Activated CD4-positive, alpha-beta memory T cell treated with anti-CD3 and anti-CD28 coated beads, Interleukin-2, amount 10 ng/mL, durations not matched to agents 7 days and 5 days (primary cell): Measurements from ENCODE around the gene ACBD6. TPM values are rescaled to one million over a fixed set of nuclear protein-coding genes. Genes with fewer than 3 reads are reported as not detected.
A peak's percentile ranks its signal among the peaks of the same experiment; 100 is the strongest.
"Not testable (repeated sequence)": the region's sequence is repeated elsewhere in the genome, so short reads cannot be mapped to it uniquely, and the experiment has no call there.

Experiments
- CTCF ChIA-PET: fragments of 350-600 bp; sonication (Branson Sonifier 250); formaldehyde crosslinking; loops from one replicate; lab custom pipeline; 2021; ENCODE audit warnings: antibody characterized with exemption, inconsistent platforms; lab: Charles Lee
- POLR2A ChIA-PET: fragments of 350-600 bp; sonication (Branson Sonifier 250); formaldehyde crosslinking; loops from one replicate; lab custom pipeline; 2021; ENCODE audit warnings: antibody characterized with exemption; lab: Charles Lee
- DNase-seq: peaks from one replicate; pipeline ENCODE4 v3.0.0-alpha.2; 2020
- H3K27ac Mint-ChIP-seq: one replicate; pipeline ENCODE4 v1.8.0; 2021; ENCODE audit warnings: mild to moderate bottlenecking, mixed read lengths
- H3K27me3 Mint-ChIP-seq: one replicate; pipeline ENCODE4 v1.8.0; 2021; ENCODE audit warnings: mixed read lengths
- H3K36me3 Mint-ChIP-seq: one replicate; pipeline ENCODE4 v1.8.0; 2021; ENCODE audit warnings: low read depth, mixed read lengths
- H3K4me1 Mint-ChIP-seq: one replicate; pipeline ENCODE4 v1.8.0; 2021; ENCODE audit warnings: mixed read lengths
- H3K4me3 Mint-ChIP-seq: one replicate; pipeline ENCODE4 v1.8.0; 2021; ENCODE audit warnings: mild to moderate bottlenecking, mixed read lengths
- H3K9me3 Mint-ChIP-seq: one replicate; pipeline ENCODE4 v1.8.0; 2021; ENCODE audit warnings: mixed read lengths
- total RNA-seq, 2 experiments: library from RNA; stranded (reverse); gene quantifications; one replicate each; pipeline ENCODE4 v1.2.3, GENCODE V29; 2021

ACBD6 gene
- 10 to 100 TPM; 27.5 to 33.2 TPM for total RNA-seq

GRCh38 chr1:180502361-180503279 is at the start of gene ACBD6:
TSS of gene ACBD6 (minus strand) at chr1:180502577. CDS start at chr1:180502266, 311 bp downstream.
- ChIA-PET CTCF (interaction anchor here (0.6 to 2.6 kb wide), 12 partner anchors 11 to 661 kb away, joined by 3 to 14 read pairs (median 4); partner anchors contain the start of gene MR1), POLR2A (interaction anchor here (0.6 to 2.8 kb wide), 25 partner anchors 9 to 895 kb away, joined by 3 to 15 read pairs (median 4); partner anchors contain the start of genes IER5, QSOX1, STX6 and TOR1AIP1)
- H3K9me3 Mint-ChIP-seq = no peaks in the 10 kb centered on the region
- peak within 1 kb of the TSS; percentile 94 for H3K4me3 Mint-ChIP-seq
- H3K36me3 Mint-ChIP-seq = peaks cover 15% of the 10 kb centered on the region
- H3K4me1 Mint-ChIP-seq = peaks cover 35% of the 10 kb centered on the region
- peak; percentile 89 for DNase-seq
- H3K27me3 Mint-ChIP-seq = peaks cover 4% of the 10 kb centered on the region
- H3K27ac Mint-ChIP-seq = peak within 1 kb of the TSS; percentile 94

GRCh38 chr1:180551997-180552396 is 49.6 kb upstream of the ACBD6 start:
- no peak for DNase-seq
- H3K9me3 Mint-ChIP-seq = no peaks in the 10 kb centered on the region
- H3K27me3 Mint-ChIP-seq = peaks cover 3% of the 10 kb centered on the region
- CTCF ChIA-PET = interaction anchor here (0.6 kb wide), 1 partner anchor 10 kb away, joined by 4 read pairs; no protein-coding TSS in a partner anchor
- H3K4me3 Mint-ChIP-seq = no peak overlapping the region
- H3K4me1 Mint-ChIP-seq = no peaks in the 10 kb centered on the region
- no peaks in the 10 kb centered on the region for H3K36me3 Mint-ChIP-seq
- POLR2A ChIA-PET = no interaction called here
- no peak overlapping the region for H3K27ac Mint-ChIP-seq

GRCh38 chr1:180550241-180550640 is 47.9 kb upstream of the ACBD6 start:
- ChIA-PET POLR2A (no interaction called here), CTCF (interaction anchor here (0.7 kb wide), 1 partner anchor 862 kb away, joined by 3 read pairs; no protein-coding TSS in a partner anchor)
- Mint-ChIP-seq H3K27ac (no peak overlapping the region), H3K4me3 (no peak overlapping the region), H3K36me3 (no peaks in the 10 kb centered on the region), H3K4me1 (no peaks in the 10 kb centered on the region), H3K9me3 (no peaks in the 10 kb centered on the region), H3K27me3 (no peaks in the 10 kb centered on the region)
- no peak for DNase-seq

GRCh38 chr1:180549770-180550169 is 47.4 kb upstream of the ACBD6 start:
- H3K4me1 Mint-ChIP-seq, H3K27ac Mint-ChIP-seq, POLR2A ChIA-PET, H3K9me3 Mint-ChIP-seq, H3K36me3 Mint-ChIP-seq, H3K4me3 Mint-ChIP-seq, H3K27me3 Mint-ChIP-seq, DNase-seq: not testable (repeated sequence)
- CTCF ChIA-PET = interaction anchor here (1.1 kb wide), 1 partner anchor 315 kb away, joined by 3 read pairs; no protein-coding TSS in a partner anchor

GRCh38 chr1:180548686-180549317 is 46.4 kb upstream of the ACBD6 start:
- Mint-ChIP-seq H3K27me3 (no peaks in the 10 kb centered on the region), H3K27ac (no peak overlapping the region), H3K4me3 (no peak overlapping the region), H3K9me3 (no peaks in the 10 kb centered on the region), H3K36me3 (no peaks in the 10 kb centered on the region), H3K4me1 (no peaks in the 10 kb centered on the region)
- ChIA-PET POLR2A (no interaction called here), CTCF (interaction anchor here (1.1 kb wide), 1 partner anchor 316 kb away, joined by 3 read pairs; no protein-coding TSS in a partner anchor)
- DNase-seq = no peak

- no peaks in the 10 kb centered on the region for H3K36me3 Mint-ChIP-seq
- H3K9me3 Mint-ChIP-seq = no peaks in the 10 kb centered on the region
- H3K27me3 Mint-ChIP-seq = no peaks in the 10 kb centered on the region
- ChIA-PET CTCF (interaction anchor here (1.4 kb wide), 1 partner anchor 316 kb away, joined by 3 read pairs; no protein-coding TSS in a partner anchor), POLR2A (no interaction called here)
- no peak for DNase-seq
- no peak overlapping the region for H3K27ac Mint-ChIP-seq
- H3K4me1 Mint-ChIP-seq = no peaks in the 10 kb centered on the region
- H3K4me3 Mint-ChIP-seq = no peak overlapping the region
These were observed 43.6 kb upstream of the ACBD6 start for GRCh38 chr1:180545991-180546390.

GRCh38 chr1:180544050-180544449 is 41.7 kb upstream of the ACBD6 start:
- Mint-ChIP-seq H3K4me1 (no peaks in the 10 kb centered on the region), H3K9me3 (no peaks in the 10 kb centered on the region), H3K27ac (no peak overlapping the region), H3K36me3 (no peaks in the 10 kb centered on the region), H3K27me3 (no peaks in the 10 kb centered on the region), H3K4me3 (no peak overlapping the region)
- no peak for DNase-seq
- CTCF ChIA-PET = interaction anchor here (1.3 kb wide), 1 partner anchor 318 kb away, joined by 4 read pairs; no protein-coding TSS in a partner anchor
- POLR2A ChIA-PET = no interaction called here

GRCh38 chr1:180542838-180543145 is 40.4 kb upstream of the ACBD6 start:
- Mint-ChIP-seq H3K4me3 (no peak overlapping the region), H3K9me3 (no peaks in the 10 kb centered on the region)

GRCh38 chr1:180542113-180542837 is 39.9 kb upstream of the ACBD6 start:
- H3K4me3 Mint-ChIP-seq = no peak overlapping the region
- H3K27ac Mint-ChIP-seq = no peak overlapping the region
- no peaks in the 10 kb centered on the region for H3K36me3 Mint-ChIP-seq
- H3K9me3 Mint-ChIP-seq = no peaks in the 10 kb centered on the region
- POLR2A ChIA-PET = no interaction called here
- no peak for DNase-seq
- no peaks in the 10 kb centered on the region for H3K4me1 Mint-ChIP-seq
- CTCF ChIA-PET = no interaction called here
- H3K27me3 Mint-ChIP-seq = peaks cover 5% of the 10 kb centered on the region

More at GRCh38 chr1:180542838-180543145, 40.4 kb upstream of the ACBD6 start:
- DNase-seq = no peak
- no peaks in the 10 kb centered on the region for H3K4me1 Mint-ChIP-seq
- peaks cover 4% of the 10 kb centered on the region for H3K27me3 Mint-ChIP-seq
- POLR2A ChIA-PET = no interaction called here
- CTCF ChIA-PET = no interaction called here
- H3K36me3 Mint-ChIP-seq = no peaks in the 10 kb centered on the region
- no peak overlapping the region for H3K27ac Mint-ChIP-seq

GRCh38 chr1:180540697-180541594 is 38.6 kb upstream of the ACBD6 start:
- H3K4me1 Mint-ChIP-seq = no peaks in the 10 kb centered on the region
- POLR2A ChIA-PET = no interaction called here
- CTCF ChIA-PET = no interaction called here

GRCh38 chr1:180539136-180539535 is 36.8 kb upstream of the ACBD6 start:
- DNase-seq = no peak
- H3K4me3 Mint-ChIP-seq = no peak overlapping the region
- no peak overlapping the region for H3K27ac Mint-ChIP-seq
- ChIA-PET CTCF (interaction anchor here (9.8 kb wide), 1 partner anchor 324 kb away, joined by 113 read pairs; no protein-coding TSS in a partner anchor), POLR2A (no interaction called here)
- peaks cover 11% of the 10 kb centered on the region for H3K27me3 Mint-ChIP-seq
- no peaks in the 10 kb centered on the region for H3K36me3 Mint-ChIP-seq
- H3K4me1 Mint-ChIP-seq = no peaks in the 10 kb centered on the region
- no peaks in the 10 kb centered on the region for H3K9me3 Mint-ChIP-seq

More at GRCh38 chr1:180540697-180541594, 38.6 kb upstream of the ACBD6 start:
- H3K36me3 Mint-ChIP-seq = no peaks in the 10 kb centered on the region
- no peak overlapping the region for H3K4me3 Mint-ChIP-seq
- H3K9me3 Mint-ChIP-seq = no peaks in the 10 kb centered on the region
- peaks cover 9% of the 10 kb centered on the region for H3K27me3 Mint-ChIP-seq
- no peak overlapping the region for H3K27ac Mint-ChIP-seq
- DNase-seq = no peak
